ENCODE measurements around the gene TMPRSS11B. TPM values are rescaled to one million over a fixed set of nuclear protein-coding genes. Genes with fewer than 3 reads are reported as not detected.
"Not testable (repeated sequence)": the region's sequence is repeated elsewhere in the genome, so short reads cannot be mapped to it uniquely, and the experiment has no call there.

TMPRSS11B gene
- total and polyA plus RNA-seq, 2 experiments from 2014 or later, result not detected

DNA sequence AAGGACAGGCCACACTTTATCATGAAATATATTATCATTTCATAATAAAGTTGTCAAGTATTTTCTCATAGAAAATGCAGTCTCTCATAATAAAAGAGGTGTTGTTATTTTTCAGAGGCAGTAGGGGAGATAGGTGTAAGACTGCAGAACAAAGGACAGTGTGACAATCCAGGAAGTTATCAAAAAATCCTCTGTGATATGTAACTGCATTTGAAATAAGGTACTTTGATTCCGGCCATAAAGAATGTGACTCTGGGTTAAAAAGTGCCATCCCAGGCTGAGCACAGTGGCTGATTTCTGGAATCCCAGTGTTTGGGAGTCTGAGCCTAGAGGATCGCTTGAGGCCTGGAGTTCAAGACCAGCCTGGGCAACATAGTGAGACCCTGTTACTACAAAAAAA is 37.6 kb upstream of the TMPRSS11B start (continued):
- TF ChIP-seq, protein P1, sequence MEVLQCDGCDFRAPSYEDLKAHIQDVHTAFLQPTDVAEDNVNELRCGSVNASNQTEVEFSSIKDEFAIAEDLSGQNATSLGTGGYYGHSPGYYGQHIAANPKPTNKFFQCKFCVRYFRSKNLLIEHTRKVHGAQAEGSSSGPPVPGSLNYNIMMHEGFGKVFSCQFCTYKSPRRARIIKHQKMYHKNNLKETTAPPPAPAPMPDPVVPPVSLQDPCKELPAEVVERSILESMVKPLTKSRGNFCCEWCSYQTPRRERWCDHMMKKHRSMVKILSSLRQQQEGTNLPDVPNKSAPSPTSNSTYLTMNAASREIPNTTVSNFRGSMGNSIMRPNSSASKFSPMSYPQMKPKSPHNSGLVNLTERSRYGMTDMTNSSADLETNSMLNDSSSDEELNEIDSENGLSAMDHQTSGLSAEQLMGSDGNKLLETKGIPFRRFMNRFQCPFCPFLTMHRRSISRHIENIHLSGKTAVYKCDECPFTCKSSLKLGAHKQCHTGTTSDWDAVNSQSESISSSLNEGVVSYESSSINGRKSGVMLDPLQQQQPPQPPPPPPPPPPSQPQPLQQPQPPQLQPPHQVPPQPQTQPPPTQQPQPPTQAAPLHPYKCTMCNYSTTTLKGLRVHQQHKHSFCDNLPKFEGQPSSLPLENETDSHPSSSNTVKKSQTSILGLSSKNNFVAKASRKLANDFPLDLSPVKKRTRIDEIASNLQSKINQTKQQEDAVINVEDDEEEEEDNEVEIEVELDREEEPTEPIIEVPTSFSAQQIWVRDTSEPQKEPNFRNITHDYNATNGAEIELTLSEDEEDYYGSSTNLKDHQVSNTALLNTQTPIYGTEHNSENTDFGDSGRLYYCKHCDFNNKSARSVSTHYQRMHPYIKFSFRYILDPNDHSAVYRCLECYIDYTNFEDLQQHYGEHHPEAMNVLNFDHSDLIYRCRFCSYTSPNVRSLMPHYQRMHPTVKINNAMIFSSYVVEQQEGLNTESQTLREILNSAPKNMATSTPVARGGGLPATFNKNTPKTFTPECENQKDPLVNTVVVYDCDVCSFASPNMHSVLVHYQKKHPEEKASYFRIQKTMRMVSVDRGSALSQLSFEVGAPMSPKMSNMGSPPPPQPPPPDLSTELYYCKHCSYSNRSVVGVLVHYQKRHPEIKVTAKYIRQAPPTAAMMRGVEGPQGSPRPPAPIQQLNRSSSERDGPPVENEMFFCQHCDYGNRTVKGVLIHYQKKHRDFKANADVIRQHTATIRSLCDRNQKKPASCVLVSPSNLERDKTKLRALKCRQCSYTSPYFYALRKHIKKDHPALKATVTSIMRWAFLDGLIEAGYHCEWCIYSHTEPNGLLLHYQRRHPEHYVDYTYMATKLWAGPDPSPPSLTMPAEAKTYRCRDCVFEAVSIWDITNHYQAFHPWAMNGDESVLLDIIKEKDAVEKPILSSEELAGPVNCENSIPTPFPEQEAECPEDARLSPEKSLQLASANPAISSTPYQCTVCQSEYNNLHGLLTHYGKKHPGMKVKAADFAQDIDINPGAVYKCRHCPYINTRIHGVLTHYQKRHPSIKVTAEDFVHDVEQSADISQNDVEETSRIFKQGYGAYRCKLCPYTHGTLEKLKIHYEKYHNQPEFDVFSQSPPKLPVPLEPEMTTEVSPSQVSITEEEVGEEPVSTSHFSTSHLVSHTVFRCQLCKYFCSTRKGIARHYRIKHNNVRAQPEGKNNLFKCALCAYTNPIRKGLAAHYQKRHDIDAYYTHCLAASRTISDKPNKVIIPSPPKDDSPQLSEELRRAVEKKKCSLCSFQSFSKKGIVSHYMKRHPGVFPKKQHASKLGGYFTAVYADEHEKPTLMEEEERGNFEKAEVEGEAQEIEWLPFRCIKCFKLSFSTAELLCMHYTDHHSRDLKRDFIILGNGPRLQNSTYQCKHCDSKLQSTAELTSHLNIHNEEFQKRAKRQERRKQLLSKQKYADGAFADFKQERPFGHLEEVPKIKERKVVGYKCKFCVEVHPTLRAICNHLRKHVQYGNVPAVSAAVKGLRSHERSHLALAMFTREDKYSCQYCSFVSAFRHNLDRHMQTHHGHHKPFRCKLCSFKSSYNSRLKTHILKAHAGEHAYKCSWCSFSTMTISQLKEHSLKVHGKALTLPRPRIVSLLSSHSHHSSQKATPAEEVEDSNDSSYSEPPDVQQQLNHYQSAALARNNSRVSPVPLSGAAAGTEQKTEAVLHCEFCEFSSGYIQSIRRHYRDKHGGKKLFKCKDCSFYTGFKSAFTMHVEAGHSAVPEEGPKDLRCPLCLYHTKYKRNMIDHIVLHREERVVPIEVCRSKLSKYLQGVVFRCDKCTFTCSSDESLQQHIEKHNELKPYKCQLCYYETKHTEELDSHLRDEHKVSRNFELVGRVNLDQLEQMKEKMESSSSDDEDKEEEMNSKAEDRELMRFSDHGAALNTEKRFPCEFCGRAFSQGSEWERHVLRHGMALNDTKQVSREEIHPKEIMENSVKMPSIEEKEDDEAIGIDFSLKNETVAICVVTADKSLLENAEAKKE (CRISPR knock-in tag; IDR thresholded peaks at IDR 0.05), result no peak

DNA sequence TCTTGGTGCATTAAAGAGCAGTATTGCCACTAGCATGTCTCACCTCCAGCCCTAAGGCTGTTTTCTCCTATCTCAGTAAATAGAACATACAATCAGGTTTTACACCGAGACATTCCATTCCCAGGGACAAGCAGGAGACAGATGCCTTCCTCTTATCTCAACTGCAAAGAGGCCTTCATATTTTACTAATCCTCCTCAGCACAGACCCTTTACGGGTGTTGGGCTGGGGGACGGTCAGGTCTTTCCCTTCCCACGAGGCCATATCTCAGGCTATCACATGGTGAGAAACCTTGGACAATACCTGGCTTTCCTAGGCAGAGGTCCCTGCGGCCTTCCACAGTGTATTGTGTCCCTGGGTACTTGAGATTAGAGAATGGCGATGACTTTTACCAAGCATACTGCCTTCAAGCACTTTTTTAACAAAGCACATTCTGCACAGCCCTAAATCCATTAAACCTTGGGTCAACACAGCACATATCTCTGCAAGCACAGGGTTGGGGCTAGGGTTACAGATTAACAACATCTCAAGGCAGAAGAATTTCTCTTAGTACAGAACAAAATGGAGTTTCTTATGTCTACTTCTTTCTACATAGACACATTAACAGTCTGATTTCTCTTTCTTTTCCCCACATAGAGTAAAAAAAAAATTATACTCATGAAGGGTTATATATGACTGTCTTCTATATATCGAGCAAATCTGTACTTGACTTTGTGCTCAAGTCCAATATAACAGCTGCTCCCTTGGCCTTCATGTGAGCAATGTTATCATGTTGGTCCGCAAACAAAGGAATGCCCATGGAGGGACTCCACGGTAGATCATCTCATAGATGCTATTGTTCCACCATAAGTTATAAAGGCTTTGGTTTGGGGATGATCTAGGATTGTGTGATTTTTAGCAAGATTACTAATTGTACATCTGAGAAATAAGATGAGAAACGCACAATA is 36.6 kb upstream of the TMPRSS11B start:
- not testable (repeated sequence) for H2AFZ ChIP-seq; H3F3A ChIP-seq (replicated peaks; ENCODE audit: low read depth); H3K79me2 ChIP-seq (replicated peaks; ENCODE audit: insufficient read depth); H3K4me3 ChIP-seq; H3K36me3 Mint-ChIP-seq (ENCODE audit: low read depth); H3K36me3 ChIP-seq (ENCODE audit: insufficient read depth); H3K27me3 ChIP-seq (ENCODE audit: insufficient read depth); H4K20me1 ChIP-seq (replicated peaks; ENCODE audit: insufficient read depth); DNase-seq (ENCODE audit: low spot score); ATAC-seq; H3K27me3 Mint-ChIP-seq (ENCODE audit: insufficient read depth, low read depth, poor library complexity); H3K4me2 ChIP-seq; H3K27ac Mint-ChIP-seq; H3K9me3 Mint-ChIP-seq; H3K27ac ChIP-seq (ENCODE audit: low read depth); H3K9me2 ChIP-seq (ENCODE audit: insufficient read depth); H3K4me3 Mint-ChIP-seq
- H3K4me1 ChIP-seq (ENCODE audit: insufficient read depth), result peaks cover 26% of the 10 kb centered on the region
- H3K4me1 Mint-ChIP-seq, result peaks cover 24% of the 10 kb centered on the region

DNA sequence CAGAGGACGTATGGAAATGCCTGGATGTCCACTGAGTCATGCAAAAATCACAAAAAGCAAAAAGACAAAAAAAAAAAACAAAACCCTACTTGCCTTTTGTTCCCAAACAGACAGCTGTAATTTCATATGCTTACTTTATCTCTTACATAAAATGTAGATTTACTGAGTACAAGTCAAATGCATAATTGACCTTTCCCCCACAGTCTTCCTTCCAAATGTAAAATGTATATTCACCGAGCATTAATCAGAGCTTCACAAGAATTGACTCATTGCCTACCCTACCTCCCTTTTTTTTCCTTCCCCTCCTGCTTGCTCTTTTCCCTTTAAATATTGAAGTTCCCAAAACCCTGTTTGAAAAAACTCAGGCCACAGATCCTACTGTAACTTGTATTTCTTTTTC is 32.5 kb upstream of the TMPRSS11B start:
- H3K36me3 ChIP-seq (ENCODE audit: insufficient read depth), result no peaks in the 10 kb centered on the region
- no peak overlapping the region for H3K4me3 ChIP-seq
- Mint-ChIP-seq H3K27me3 (ENCODE audit: insufficient read depth, low read depth, poor library complexity) (peaks cover 7% of the 10 kb centered on the region), H3K36me3 (ENCODE audit: low read depth) (peaks cover 8% of the 10 kb centered on the region; the same call in 2 of the 3 replicates), H3K4me1 (peaks cover 29% of the 10 kb centered on the region), H3K4me3 (no peak overlapping the region), H3K9me3 (no peaks in the 10 kb centered on the region), H3K27ac (no peak overlapping the region)
- no peaks in the 10 kb centered on the region for H3F3A ChIP-seq (replicated peaks; ENCODE audit: low read depth)
- ATAC-seq (no peak), DNase-seq (ENCODE audit: low spot score) (no peak)
- no peak overlapping the region for H3K4me2 ChIP-seq
- H4K20me1 ChIP-seq (replicated peaks; ENCODE audit: insufficient read depth), result no peaks in the 10 kb centered on the region
- H3K4me1 ChIP-seq (ENCODE audit: insufficient read depth), result peaks cover 24% of the 10 kb centered on the region
- no peaks in the 10 kb centered on the region for H3K79me2 ChIP-seq (replicated peaks; ENCODE audit: insufficient read depth)
- H2AFZ ChIP-seq, result peak overlapping the region; percentile 75; the same call in 1 of the 2 replicates
- H3K9me2 ChIP-seq (ENCODE audit: insufficient read depth), result no peaks in the 10 kb centered on the region; the same call in 1 of the 2 replicates
- H3K27ac ChIP-seq (ENCODE audit: low read depth), result no peak overlapping the region
- no peaks in the 10 kb centered on the region for H3K27me3 ChIP-seq (ENCODE audit: insufficient read depth)
- TF ChIP-seq, protein P1 (CRISPR knock-in tag; IDR thresholded peaks at IDR 0.05), result no peak
- no peak for TF ChIP-seq CREB1 (CRISPR knock-in tag; IDR thresholded peaks at IDR 0.05; ENCODE audit: low read depth)

All from GM23338 (cell line).